H1 (cell line): Measurements from ENCODE around the gene PRICKLE1. TPM values are rescaled to one million over a fixed set of nuclear protein-coding genes. Genes with fewer than 3 reads are reported as not detected.

Source experiments
- EZH2 ChIP-seq: fragments of 200-600 bp; sonication (generic); IDR thresholded peaks from 2 replicates; pipeline ENCODE4 v1.7.1; 2012; ENCODE audit warnings: low read depth, mild to moderate bottlenecking, moderate library complexity, low read length, inconsistent platforms; ENCODE audit not compliant: severe bottlenecking
- GTF2F1 ChIP-seq: IDR thresholded peaks from 2 replicates; pipeline ENCODE4 v1.6.1; 2012; ENCODE audit warnings: low read depth, low read length, improper control_type of control experiment, borderline replicate concordance
- HDAC6 ChIP-seq: IDR thresholded peaks from one replicate; pipeline ENCODE4 v1.7.1; 2012; ENCODE audit warnings: low read depth, mild to moderate bottlenecking, inconsistent platforms, low read length, moderate library complexity
- JUND ChIP-seq: IDR thresholded peaks from 2 replicates; pipeline ENCODE4 v1.6.1; 2011; ENCODE audit warnings: mild to moderate bottlenecking, improper control_type of control experiment, low read length
- SRF ChIP-seq: IDR thresholded peaks from 2 replicates; pipeline ENCODE4 v1.6.1; 2011; ENCODE audit warnings: mild to moderate bottlenecking, low read depth, low read length, moderate library complexity
- TAF7 ChIP-seq: optimal IDR thresholded peaks from 2 replicates; pipeline ENCODE3; 2011; ENCODE audit warnings: low read depth, mild to moderate bottlenecking, inconsistent platforms, low read length, moderate library complexity, borderline replicate concordance
- TBP ChIP-seq: IDR thresholded peaks from 2 replicates; pipeline ENCODE4 v1.6.1; 2011; ENCODE audit warnings: low read depth, low read length, improper control_type of control experiment
- polyA plus RNA-seq, 7 experiments: library from polyadenylated mRNA; depleted of rRNA in 3 of 7; stranded (reverse) in 5 of 7; unstranded in 2 of 7; fragments of >200 nt in 5 of 7; fragments of 200-250 nt in 2 of 7; gene quantifications; 1 replicate in 5 of 7; 2 replicates in 1 of 7; 4 replicates in 1 of 7; pipeline versions ENCODE4 v1.2.1 to v1.2.3, GENCODE V29; 2011 to 2013; ENCODE audit warnings: missing spikeins in 2 of 7, mixed read lengths in 2 of 7
- total RNA-seq: library from RNA; stranded (reverse); fragmentation: NEBNext Ultra II Directional; extraction: Animal tissue kit (Norgen Biotek cat#: 25700); gene quantifications from 2 replicates; pipeline ENCODE4 v1.2.1, GENCODE V29; 2021
- TF ChIP-seq, protein P1 (sequence below): fragments of 300-600 bp; sonication (generic); IDR thresholded peaks from 2 replicates; pipeline ENCODE4 v1.7.1; 2012; ENCODE audit warnings: low read length, moderate library complexity, mild to moderate bottlenecking, inconsistent platforms; ENCODE audit not compliant: insufficient replicate concordance
- TF ChIP-seq, protein P2 (sequence below): IDR thresholded peaks from 2 replicates; pipeline ENCODE4 v1.6.1; 2012; ENCODE audit warnings: inconsistent platforms

The PRICKLE1 gene
- total and polyA plus RNA-seq, 2 of the 8 experiments (the other 6 are each of a cell fraction or from before 2014, with no cell fraction given), result 14.0 to 22.4 TPM

DNA sequence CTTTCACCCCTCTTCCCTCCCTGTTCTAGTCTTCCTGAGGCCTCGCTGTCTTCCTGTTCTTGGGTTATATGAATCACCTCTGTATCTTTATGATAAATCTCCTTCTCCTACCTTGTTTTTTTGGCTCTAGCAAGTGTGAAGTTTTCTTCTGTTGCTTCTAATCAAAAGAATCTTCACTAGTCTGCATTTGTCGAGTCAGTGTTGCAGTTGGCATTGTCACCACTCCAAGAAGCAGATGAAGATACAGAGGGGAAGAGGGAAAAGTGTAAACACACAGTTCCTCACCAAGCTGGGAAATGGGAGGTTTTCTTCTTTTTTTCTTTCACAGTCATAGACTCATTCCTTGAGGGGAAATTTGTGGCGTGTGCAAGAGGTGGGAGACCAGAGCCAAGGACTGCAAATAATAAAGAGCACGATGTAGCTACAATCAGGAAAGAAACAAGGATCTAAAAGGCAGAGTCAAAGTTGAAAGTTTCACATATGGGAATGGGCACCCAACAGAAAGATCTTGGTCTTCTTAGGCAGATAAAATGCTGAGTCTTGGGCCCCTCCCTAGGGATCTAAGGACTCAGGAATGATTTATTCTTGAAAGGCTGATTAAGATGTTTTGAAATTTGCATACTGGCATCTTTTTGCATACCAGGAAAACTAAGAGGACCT is 22.2 kb upstream of the PRICKLE1 start (continued):
- TF ChIP-seq, protein P1, sequence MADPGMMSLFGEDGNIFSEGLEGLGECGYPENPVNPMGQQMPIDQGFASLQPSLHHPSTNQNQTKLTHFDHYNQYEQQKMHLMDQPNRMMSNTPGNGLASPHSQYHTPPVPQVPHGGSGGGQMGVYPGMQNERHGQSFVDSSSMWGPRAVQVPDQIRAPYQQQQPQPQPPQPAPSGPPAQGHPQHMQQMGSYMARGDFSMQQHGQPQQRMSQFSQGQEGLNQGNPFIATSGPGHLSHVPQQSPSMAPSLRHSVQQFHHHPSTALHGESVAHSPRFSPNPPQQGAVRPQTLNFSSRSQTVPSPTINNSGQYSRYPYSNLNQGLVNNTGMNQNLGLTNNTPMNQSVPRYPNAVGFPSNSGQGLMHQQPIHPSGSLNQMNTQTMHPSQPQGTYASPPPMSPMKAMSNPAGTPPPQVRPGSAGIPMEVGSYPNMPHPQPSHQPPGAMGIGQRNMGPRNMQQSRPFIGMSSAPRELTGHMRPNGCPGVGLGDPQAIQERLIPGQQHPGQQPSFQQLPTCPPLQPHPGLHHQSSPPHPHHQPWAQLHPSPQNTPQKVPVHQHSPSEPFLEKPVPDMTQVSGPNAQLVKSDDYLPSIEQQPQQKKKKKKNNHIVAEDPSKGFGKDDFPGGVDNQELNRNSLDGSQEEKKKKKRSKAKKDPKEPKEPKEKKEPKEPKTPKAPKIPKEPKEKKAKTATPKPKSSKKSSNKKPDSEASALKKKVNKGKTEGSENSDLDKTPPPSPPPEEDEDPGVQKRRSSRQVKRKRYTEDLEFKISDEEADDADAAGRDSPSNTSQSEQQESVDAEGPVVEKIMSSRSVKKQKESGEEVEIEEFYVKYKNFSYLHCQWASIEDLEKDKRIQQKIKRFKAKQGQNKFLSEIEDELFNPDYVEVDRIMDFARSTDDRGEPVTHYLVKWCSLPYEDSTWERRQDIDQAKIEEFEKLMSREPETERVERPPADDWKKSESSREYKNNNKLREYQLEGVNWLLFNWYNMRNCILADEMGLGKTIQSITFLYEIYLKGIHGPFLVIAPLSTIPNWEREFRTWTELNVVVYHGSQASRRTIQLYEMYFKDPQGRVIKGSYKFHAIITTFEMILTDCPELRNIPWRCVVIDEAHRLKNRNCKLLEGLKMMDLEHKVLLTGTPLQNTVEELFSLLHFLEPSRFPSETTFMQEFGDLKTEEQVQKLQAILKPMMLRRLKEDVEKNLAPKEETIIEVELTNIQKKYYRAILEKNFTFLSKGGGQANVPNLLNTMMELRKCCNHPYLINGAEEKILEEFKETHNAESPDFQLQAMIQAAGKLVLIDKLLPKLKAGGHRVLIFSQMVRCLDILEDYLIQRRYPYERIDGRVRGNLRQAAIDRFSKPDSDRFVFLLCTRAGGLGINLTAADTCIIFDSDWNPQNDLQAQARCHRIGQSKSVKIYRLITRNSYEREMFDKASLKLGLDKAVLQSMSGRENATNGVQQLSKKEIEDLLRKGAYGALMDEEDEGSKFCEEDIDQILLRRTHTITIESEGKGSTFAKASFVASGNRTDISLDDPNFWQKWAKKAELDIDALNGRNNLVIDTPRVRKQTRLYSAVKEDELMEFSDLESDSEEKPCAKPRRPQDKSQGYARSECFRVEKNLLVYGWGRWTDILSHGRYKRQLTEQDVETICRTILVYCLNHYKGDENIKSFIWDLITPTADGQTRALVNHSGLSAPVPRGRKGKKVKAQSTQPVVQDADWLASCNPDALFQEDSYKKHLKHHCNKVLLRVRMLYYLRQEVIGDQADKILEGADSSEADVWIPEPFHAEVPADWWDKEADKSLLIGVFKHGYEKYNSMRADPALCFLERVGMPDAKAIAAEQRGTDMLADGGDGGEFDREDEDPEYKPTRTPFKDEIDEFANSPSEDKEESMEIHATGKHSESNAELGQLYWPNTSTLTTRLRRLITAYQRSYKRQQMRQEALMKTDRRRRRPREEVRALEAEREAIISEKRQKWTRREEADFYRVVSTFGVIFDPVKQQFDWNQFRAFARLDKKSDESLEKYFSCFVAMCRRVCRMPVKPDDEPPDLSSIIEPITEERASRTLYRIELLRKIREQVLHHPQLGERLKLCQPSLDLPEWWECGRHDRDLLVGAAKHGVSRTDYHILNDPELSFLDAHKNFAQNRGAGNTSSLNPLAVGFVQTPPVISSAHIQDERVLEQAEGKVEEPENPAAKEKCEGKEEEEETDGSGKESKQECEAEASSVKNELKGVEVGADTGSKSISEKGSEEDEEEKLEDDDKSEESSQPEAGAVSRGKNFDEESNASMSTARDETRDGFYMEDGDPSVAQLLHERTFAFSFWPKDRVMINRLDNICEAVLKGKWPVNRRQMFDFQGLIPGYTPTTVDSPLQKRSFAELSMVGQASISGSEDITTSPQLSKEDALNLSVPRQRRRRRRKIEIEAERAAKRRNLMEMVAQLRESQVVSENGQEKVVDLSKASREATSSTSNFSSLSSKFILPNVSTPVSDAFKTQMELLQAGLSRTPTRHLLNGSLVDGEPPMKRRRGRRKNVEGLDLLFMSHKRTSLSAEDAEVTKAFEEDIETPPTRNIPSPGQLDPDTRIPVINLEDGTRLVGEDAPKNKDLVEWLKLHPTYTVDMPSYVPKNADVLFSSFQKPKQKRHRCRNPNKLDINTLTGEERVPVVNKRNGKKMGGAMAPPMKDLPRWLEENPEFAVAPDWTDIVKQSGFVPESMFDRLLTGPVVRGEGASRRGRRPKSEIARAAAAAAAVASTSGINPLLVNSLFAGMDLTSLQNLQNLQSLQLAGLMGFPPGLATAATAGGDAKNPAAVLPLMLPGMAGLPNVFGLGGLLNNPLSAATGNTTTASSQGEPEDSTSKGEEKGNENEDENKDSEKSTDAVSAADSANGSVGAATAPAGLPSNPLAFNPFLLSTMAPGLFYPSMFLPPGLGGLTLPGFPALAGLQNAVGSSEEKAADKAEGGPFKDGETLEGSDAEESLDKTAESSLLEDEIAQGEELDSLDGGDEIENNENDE, result no peak
- no peak for TF ChIP-seq JUND
- no peak for TF ChIP-seq GTF2F1
- no peak for TF ChIP-seq HDAC6
- TF ChIP-seq TBP, result no peak
- no peak for TF ChIP-seq TAF7
- TF ChIP-seq, protein P2, sequence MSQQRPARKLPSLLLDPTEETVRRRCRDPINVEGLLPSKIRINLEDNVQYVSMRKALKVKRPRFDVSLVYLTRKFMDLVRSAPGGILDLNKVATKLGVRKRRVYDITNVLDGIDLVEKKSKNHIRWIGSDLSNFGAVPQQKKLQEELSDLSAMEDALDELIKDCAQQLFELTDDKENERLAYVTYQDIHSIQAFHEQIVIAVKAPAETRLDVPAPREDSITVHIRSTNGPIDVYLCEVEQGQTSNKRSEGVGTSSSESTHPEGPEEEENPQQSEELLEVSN, result no peak
- no peak for TF ChIP-seq EZH2
- no peak for TF ChIP-seq SRF
- TF ChIP-seq, all 59 proteins: peak for 0
